SHP77 treated with DMSO at 0.1 percent for 48 hours (cell line): ENCODE results near the gene FFAR4.

Experiments
- DNase-seq: peaks from one replicate; lab custom pipeline; 2025; lab: John Stamatoyannopoulos, UW

Gene FFAR4

DNA sequence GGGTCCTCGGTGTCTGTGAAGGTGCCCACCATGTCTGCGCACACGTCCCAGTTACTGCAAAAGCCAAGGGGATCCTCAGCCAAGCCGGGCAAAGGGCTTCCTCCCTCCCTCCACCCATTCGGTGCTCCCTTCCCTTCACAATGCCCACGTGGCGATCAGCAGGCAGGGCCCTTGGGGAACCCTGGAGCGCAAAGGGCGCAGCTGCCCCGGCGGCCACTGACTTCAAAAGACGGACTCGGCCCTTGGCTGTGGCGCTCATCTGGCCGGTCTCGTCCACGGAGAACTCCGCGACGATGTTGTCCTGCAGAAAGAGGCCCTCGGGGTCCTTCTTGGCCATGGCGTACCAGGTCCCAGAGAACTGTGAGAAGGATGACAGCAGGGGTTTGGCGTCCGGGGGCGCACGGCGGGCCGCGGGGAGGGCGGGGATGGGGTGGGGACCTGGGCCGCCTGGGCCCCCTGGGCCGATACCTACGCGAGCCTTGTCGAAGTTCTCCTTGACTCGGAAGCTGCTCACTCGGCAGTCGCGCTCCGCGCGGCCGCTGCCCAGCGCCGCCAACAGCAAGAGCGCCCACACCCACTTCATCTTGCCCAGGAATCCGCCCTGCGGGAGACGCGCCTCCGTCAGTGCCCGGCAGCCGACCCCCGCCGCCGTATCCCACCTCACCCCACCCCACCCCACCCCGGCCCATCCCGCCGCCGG, 34.1 kb downstream of the FFAR4 start:
- no peak for DNase-seq

DNA sequence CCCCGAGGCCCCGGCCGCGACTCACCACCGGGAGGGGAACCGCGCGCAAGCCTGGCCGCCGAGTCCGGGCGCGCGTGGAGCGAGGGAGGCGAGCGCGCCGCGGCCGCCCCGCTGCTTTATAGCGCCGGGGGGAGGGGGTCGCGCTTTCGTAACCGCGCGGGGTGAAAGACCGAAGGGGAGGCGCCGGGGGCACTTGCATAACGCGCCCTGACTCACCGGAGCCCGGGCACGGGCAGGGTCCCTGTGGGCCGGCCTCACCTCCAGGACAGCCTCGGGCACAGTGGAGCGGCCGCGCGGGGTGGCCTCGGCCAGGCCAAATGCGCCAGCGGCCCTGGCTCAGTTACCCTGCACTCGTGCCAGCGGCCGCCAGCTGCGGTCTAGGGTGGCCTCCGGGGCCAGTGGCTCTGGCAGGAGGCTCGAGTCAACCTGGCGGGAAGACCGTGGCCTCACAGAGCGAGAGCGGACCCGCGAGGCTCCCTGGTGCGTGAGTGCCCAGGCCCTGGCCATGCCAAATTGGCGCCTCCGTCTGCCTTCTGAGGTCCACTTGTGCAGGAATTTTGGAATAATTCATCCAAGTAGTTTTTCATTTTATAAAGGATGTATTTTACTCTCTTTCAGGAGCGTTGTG, 34.8 kb downstream of the FFAR4 start, which contains the start of gene RBP4:
RBP4 (minus strand) TSS at position 90 of the 628 bp plus-strand sequence. CDS start 207 bp downstream, outside the sequence.
- DNase-seq = no peak

DNA sequence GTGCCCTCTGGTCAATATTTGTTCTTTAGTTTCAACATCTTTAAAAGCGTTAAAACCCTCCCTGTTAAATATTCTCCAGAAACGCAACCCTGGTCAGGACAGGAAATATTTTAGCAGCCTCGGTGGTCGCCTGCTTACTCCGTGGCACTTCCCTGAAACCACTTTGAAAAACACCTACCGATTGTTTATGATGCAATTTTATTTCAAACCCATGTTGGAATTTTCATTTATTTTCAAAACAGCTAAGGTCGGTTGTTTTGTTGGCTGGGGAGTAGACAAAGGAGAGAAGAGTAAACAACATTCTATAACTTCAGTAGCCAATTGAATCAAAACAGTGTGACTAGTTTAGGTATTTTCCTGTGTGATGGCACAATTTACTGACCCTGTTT, 35.3 kb downstream of the FFAR4 start:
- DNase-seq = no peak

DNA sequence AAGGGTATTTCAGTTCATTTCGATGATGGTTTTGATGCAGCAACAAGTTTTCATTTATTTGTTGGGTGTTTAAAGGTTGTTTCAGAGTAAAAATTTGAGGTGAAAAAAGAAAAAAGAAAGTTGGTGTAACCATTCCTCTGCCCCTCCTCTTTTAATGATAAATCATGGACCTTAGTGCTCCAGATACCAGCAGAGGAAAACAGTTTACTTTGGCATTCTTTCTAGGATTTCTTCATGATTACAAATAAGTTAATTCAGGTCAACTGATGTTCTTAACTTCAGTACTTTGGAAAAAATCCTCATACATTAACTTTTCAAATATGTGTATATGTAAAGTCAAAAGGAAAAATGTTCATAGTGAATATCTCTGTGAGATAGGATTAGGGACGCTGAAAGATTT, 36.6 kb downstream of the FFAR4 start:
- no peak for DNase-seq

GRCh38 chr10:93604146-93604545, 37.7 kb downstream of the FFAR4 start:
- DNase-seq = no peak

- no peak for DNase-seq
Observed at GRCh38 chr10:93608421-93608820, 42.0 kb downstream of the FFAR4 start.

- no peak for DNase-seq
Observed at GRCh38 chr10:93612311-93612710, 45.8 kb downstream of the FFAR4 start, which contains the start of gene PDE6C. TSS of gene PDE6C (plus strand) at chr10:93612537. CDS start at chr10:93612726, 189 bp downstream.

GRCh38 chr10:93613126-93613525, 46.7 kb downstream of the FFAR4 start:
- no peak for DNase-seq

GRCh38 chr10:93614101-93614825, 47.8 kb downstream of the FFAR4 start:
- no peak for DNase-seq

DNA sequence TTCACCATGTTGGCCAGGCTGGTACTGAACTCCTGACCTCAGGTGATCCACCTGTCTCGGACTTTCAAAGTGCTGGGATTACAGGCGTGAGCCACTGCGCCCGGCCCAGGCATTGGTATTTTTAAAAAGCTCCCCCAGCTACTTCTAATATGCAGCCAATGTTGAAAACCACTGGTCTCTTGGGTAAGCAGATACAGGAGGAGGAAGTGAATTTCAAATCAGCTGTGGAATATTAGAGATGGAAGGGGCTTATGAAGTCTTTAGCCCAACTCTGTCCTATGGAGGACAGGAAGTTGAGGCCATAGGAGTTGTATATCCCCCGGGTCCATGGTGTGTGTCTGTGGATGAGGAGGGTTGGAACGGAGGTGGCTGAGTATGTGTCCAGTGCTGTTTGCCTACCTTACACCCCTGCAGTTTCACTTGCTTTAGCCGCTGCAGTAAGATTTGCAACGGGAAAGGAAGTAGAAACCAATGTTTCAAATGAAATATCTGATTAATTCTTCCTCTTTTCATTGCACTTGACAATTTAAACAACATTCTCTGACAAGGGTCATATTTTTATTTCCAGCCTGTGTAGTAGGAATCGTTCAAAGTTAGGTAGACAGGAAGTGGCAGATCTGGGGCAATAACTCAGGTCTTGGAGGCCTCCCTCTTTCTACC, 49.2 kb downstream of the FFAR4 start:
- no peak for DNase-seq

DNA sequence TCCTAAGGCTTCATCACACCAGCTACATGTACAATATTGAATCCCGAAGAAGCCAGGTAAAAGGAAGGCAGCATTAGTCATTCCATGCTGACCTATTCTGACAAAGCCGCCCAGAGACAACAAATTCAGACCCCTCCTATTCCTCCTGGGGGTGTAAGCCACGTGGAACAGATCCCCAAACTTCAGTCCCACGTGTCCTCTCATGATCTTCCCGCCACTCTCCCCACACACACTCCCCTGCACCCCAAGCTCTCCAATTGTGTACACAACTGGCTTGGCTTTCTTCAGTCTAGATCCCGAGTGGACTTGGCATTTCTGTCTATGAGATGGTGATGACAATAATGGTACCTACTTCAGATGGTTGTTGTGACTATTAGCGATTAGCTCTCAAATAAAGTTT, 54.5 kb downstream of the FFAR4 start:
- DNase-seq = no peak

DNA sequence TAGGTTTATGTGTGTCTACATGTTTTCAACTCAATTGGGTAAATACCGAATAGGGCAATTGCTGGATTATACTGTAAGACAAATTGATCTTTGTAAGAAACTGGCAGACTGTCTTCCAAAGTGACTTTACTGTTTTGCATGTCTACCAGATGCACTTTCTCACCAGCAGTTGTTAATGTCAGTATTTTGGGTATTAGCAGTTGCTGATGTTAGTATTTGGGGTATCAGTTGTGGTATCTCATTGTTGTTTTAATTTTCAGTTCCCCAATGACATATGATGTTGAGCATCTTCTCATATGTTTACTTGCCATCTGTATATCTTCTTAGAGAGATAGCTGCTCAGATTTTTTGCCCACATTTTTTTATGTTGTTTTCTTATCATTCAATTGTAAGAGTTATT, 56.5 kb downstream of the FFAR4 start:
- no peak for DNase-seq

GRCh38 chr10:93628858-93629257, 62.4 kb downstream of the FFAR4 start:
- no peak for DNase-seq

DNA sequence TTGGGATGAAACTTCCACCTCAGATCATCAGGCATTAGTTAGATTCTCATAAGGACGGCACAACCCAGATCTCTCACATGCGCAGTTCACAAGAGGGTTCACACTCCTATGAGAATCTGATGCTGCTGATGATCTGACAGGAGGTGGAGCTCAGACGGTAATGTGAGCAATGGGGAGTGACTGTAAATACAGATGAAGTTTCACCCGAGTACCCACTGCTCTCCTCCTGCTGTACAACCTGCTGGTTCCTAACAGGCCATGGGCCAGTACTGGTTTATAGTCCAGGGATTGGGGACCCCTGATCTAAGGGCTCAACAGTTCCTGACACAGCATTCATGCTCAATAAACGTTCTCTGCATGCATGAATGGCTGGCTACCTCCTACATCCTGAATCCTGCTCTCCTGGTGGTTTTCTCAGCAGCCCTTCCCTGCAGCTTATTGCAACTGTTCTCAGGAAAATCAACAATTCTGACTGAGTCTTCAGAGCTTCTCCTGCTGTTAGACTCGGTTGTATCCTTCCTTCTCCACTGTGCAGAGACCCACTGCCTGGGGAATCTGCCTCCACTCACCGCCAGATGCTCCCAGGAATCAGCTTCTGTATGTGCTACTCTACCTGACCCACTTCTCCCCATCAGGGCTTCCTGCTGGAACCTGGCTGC, 63.3 kb downstream of the FFAR4 start:
- DNase-seq = no peak

DNA sequence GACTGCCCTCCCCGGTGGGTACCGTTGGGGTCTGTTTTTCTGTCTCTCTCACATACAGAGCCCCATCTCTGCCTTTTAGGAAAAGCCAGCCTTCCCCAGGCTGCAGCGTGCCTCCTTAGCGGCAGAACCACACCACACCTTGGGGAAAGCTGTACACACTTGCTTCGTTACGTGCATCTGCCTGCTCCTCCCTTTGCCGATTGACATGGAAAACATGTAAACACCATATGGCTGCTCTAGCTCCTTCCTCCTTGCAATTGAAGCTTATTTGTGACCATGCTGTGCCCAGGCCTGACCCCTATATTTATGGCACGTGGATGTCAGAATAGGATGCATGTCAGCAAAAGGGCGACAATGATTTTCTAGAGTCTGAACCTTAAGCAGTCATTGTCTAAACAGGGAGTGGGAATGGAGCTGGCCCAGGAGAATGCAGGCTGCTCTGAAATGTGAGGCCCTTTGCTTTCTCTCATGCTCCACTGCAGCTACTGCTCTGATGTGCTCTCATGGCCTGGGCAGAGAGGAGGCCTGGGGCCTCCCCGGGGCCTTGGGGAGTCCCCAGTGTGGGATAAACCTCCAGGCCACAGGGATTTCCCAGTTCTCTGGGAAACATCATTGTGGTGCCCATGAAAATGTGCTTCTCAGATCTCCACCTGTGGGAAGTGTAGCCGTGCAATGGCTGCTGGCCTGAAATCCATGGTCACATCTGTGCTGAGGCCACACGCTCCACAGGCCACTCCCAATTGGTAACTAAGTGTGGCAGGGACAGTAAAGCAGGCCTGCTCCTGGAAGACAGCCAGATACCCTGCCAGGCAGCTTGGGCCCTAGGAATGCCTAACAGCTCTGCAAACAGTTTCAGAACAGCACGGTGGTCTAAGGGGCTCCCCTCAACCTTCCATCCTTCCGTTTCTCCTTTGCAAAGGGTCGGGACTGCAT, 64.4 kb downstream of the FFAR4 start:
- no peak for DNase-seq
